GM23338 (cell line): Measurements from ENCODE around the gene MYO5C. TPM values are rescaled to one million over a fixed set of nuclear protein-coding genes. Genes with fewer than 3 reads are reported as not detected.

Experiments used
- ATAC-seq: fragments of 200-7000 bp; cut with Tn5 transposase; 3 replicates; pipeline ENCODE4 v1.9.1; 2020
- DNase-seq: peaks from one replicate; pipeline ENCODE4 v3.0.0-alpha.2; 2015; ENCODE audit warnings: low spot score
- H2AFZ ChIP-seq: fragments of 200-600 bp; sonication (generic); 2 replicates; pipeline ENCODE4 v1.8.0; 2016; ENCODE audit warnings: antibody characterized with exemption, mild to moderate bottlenecking, moderate library complexity
- H3F3A ChIP-seq: fragments of 200-600 bp; sonication (generic); replicated peaks from 2 replicates; pipeline ENCODE4 v1.8.0; 2017; ENCODE audit warnings: antibody characterized with exemption, mixed run types, low read depth
- H3K27ac ChIP-seq: fragments of 200-600 bp; sonication (generic); 2 replicates; pipeline ENCODE4 v1.6.1; 2016; ENCODE audit warnings: low read depth
- H3K27me3 ChIP-seq: fragments of 200-600 bp; sonication (generic); 2 replicates; pipeline ENCODE4 v1.8.0; 2016; ENCODE audit warnings: mild to moderate bottlenecking, mixed run types, moderate library complexity; ENCODE audit not compliant: insufficient read depth
- H3K36me3 ChIP-seq: fragments of 200-600 bp; sonication (generic); 2 replicates; pipeline ENCODE4 v1.8.0; 2016; ENCODE audit warnings: mild to moderate bottlenecking; ENCODE audit not compliant: insufficient read depth
- H3K4me1 ChIP-seq: fragments of 200-600 bp; sonication (generic); 2 replicates; pipeline ENCODE4 v1.8.0; 2016; ENCODE audit warnings: mild to moderate bottlenecking, moderate library complexity; ENCODE audit not compliant: insufficient read depth
- H3K4me2 ChIP-seq: fragments of 200-600 bp; sonication (generic); 2 replicates; pipeline ENCODE4 v1.7.1; 2017; ENCODE audit warnings: mixed run types
- H3K4me3 ChIP-seq: fragments of 200-600 bp; sonication (generic); 2 replicates; pipeline ENCODE4 v1.6.1; 2016; ENCODE audit warnings: mixed run types
- H3K79me2 ChIP-seq: fragments of 200-600 bp; sonication (generic); replicated peaks from 2 replicates; pipeline ENCODE4 v1.8.0; 2017; ENCODE audit warnings: mild to moderate bottlenecking; ENCODE audit not compliant: insufficient read depth
- H3K9me2 ChIP-seq: fragments of 200-600 bp; sonication (generic); 2 replicates; pipeline ENCODE4 v1.8.0; 2017; ENCODE audit not compliant: insufficient read depth
- H4K20me1 ChIP-seq: fragments of 200-600 bp; sonication (generic); replicated peaks from 2 replicates; pipeline ENCODE4 v1.8.0; 2017; ENCODE audit warnings: mild to moderate bottlenecking; ENCODE audit not compliant: insufficient read depth
- H3K27ac Mint-ChIP-seq: 2 replicates; pipeline ENCODE4 v1.8.0; 2020; ENCODE audit warnings: inconsistent platforms, mild to moderate bottlenecking, moderate library complexity, mixed read lengths
- H3K27me3 Mint-ChIP-seq: 3 replicates; pipeline ENCODE4 v1.8.0; 2022; ENCODE audit warnings: low read depth, mild to moderate bottlenecking, moderate library complexity, mixed read lengths, inconsistent platforms; ENCODE audit not compliant: insufficient read depth, poor library complexity
- H3K36me3 Mint-ChIP-seq: 3 replicates; pipeline ENCODE4 v1.8.0; 2021; ENCODE audit warnings: low read depth, mild to moderate bottlenecking, inconsistent platforms, moderate library complexity, mixed read lengths
- H3K4me1 Mint-ChIP-seq: 3 replicates; pipeline ENCODE4 v1.8.0; 2020; ENCODE audit warnings: mild to moderate bottlenecking, inconsistent platforms, mixed read lengths
- H3K4me3 Mint-ChIP-seq: 3 replicates; pipeline ENCODE4 v1.8.0; 2021; ENCODE audit warnings: moderate library complexity, mild to moderate bottlenecking, inconsistent platforms, mixed read lengths
- H3K9me3 Mint-ChIP-seq: 3 replicates; pipeline ENCODE4 v1.8.0; 2020; ENCODE audit warnings: moderate library complexity, mild to moderate bottlenecking, inconsistent platforms, mixed read lengths
- EZH2 ChIP-seq: fragments of 200-600 bp; sonication (generic); IDR thresholded peaks from one replicate; pipeline ENCODE4 v1.8.0; 2017; ENCODE audit warnings: antibody characterized with exemption, mild to moderate bottlenecking, low read depth; ENCODE audit not compliant: unreplicated experiment
- EZH2phosphoT487 ChIP-seq: fragments of 200-600 bp; sonication (generic); IDR thresholded peaks from one replicate; pipeline ENCODE4 v1.8.1; 2018; ENCODE audit warnings: antibody characterized with exemption; ENCODE audit not compliant: unreplicated experiment
- NANOG ChIP-seq: IDR thresholded peaks from 2 replicates; pipeline ENCODE4 v1.6.1; 2016; ENCODE audit warnings: antibody characterized with exemption, borderline replicate concordance
- POLR2AphosphoS5 ChIP-seq: IDR thresholded peaks from 2 replicates; pipeline ENCODE4 v1.6.1; 2016; ENCODE audit warnings: antibody characterized with exemption, low read depth
- STAT1 ChIP-seq: IDR thresholded peaks from one replicate; pipeline ENCODE4 v1.6.1; 2016; ENCODE audit warnings: antibody characterized with exemption; ENCODE audit not compliant: unreplicated experiment
- ZNF114 ChIP-seq: fragments of 250-450 bp; sonication (Bioruptor Pico); IDR thresholded peaks from 2 replicates; pipeline ENCODE4 v1.5.0; 2020; ENCODE audit warnings: mild to moderate bottlenecking, moderate library complexity
- polyA plus RNA-seq: library from polyadenylated mRNA; unstranded; fragments of >200 nt; fragmentation: Nextera tagmentation; extraction: Ambion mirVana; gene quantifications from 2 replicates; pipeline ENCODE4 v1.2.1, GENCODE V29; 2016
- total RNA-seq: library from RNA; depleted of rRNA; stranded (reverse); fragments of >200 nt; shearing (Covaris generic); gene quantifications from 2 replicates; pipeline ENCODE4 v1.2.3, GENCODE V29; 2014
- TF ChIP-seq, protein P1 (sequence below): IDR thresholded peaks from one replicate; pipeline ENCODE4 v1.6.1; 2018; ENCODE audit warnings: antibody characterized with exemption; ENCODE audit not compliant: unreplicated experiment
- TF ChIP-seq, protein P2 (sequence below), 2 experiments: fragments of 200-600 bp in 1 of 2; sonication (generic) in 1 of 2; conservative IDR thresholded peaks; 2 replicates each; pipeline versions ENCODE4 v1.5.1 to v1.6.1; 2016 to 2017; ENCODE audit warnings: antibody characterized with exemption in 2 of 2, low read depth in 2 of 2, mild to moderate bottlenecking in 2 of 2, moderate library complexity in 1 of 2
- TF ChIP-seq, protein P3 (sequence below): IDR thresholded peaks from 2 replicates; pipeline ENCODE4 v1.6.1; 2016; ENCODE audit warnings: antibody characterized with exemption
- TF ChIP-seq, protein P4 (sequence below): fragments of 250-450 bp; sonication (Bioruptor Pico); IDR thresholded peaks from 2 replicates; pipeline ENCODE4 v1.5.0; 2020; ENCODE audit warnings: mild to moderate bottlenecking, moderate library complexity

MYO5C gene
- total and polyA plus RNA-seq, 2 experiments from 2014 or later, result 7.9 to 28.8 TPM

DNA sequence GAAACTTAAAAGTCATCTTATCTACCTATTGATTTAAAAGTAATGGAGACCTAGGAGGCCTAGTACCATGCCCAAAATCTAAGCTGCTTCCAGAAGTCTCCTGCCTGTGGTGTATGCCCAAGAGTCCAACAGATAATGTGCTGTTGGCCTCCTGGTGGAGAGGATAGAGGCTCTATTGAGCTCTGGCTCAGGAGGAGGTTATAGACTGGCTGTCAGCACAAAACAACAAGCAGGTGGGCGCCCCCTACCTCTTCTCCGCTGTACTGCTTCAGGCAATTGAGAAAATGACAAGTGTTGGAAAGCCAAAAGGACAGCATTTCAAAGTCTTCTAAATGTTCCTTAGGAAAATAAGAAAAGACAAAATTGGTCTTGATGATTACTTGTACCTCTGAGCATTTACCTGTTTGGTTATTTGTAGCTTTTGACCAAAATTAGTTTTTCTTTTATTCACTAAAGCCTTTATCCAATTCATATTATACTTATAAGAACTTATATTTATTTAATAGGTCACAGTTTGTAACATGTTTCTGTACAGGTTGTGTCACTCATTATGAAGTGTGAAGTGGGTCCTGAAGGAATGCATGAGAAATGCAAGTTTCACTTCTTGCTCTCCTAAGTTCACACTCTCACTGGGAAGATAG lies 87.2 kb downstream of the MYO5C start:
- H4K20me1 ChIP-seq, result 0 out of 2 replicates have a peak, but pooled peaks cover 5% of the 10 kb centered on the region
- H3K27me3 ChIP-seq, result no peaks in the 10 kb centered on the region
- H3K4me2 ChIP-seq, result no peak overlapping the region
- peaks cover 4% of the 10 kb centered on the region for H3K27me3 Mint-ChIP-seq
- H3K9me2 ChIP-seq, result no peaks in the 10 kb centered on the region
- H3K4me1 ChIP-seq, result peaks cover 15% of the 10 kb centered on the region
- TF ChIP-seq, protein P1, sequence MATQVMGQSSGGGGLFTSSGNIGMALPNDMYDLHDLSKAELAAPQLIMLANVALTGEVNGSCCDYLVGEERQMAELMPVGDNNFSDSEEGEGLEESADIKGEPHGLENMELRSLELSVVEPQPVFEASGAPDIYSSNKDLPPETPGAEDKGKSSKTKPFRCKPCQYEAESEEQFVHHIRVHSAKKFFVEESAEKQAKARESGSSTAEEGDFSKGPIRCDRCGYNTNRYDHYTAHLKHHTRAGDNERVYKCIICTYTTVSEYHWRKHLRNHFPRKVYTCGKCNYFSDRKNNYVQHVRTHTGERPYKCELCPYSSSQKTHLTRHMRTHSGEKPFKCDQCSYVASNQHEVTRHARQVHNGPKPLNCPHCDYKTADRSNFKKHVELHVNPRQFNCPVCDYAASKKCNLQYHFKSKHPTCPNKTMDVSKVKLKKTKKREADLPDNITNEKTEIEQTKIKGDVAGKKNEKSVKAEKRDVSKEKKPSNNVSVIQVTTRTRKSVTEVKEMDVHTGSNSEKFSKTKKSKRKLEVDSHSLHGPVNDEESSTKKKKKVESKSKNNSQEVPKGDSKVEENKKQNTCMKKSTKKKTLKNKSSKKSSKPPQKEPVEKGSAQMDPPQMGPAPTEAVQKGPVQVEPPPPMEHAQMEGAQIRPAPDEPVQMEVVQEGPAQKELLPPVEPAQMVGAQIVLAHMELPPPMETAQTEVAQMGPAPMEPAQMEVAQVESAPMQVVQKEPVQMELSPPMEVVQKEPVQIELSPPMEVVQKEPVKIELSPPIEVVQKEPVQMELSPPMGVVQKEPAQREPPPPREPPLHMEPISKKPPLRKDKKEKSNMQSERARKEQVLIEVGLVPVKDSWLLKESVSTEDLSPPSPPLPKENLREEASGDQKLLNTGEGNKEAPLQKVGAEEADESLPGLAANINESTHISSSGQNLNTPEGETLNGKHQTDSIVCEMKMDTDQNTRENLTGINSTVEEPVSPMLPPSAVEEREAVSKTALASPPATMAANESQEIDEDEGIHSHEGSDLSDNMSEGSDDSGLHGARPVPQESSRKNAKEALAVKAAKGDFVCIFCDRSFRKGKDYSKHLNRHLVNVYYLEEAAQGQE, result no peak
- TF ChIP-seq, protein P2, sequence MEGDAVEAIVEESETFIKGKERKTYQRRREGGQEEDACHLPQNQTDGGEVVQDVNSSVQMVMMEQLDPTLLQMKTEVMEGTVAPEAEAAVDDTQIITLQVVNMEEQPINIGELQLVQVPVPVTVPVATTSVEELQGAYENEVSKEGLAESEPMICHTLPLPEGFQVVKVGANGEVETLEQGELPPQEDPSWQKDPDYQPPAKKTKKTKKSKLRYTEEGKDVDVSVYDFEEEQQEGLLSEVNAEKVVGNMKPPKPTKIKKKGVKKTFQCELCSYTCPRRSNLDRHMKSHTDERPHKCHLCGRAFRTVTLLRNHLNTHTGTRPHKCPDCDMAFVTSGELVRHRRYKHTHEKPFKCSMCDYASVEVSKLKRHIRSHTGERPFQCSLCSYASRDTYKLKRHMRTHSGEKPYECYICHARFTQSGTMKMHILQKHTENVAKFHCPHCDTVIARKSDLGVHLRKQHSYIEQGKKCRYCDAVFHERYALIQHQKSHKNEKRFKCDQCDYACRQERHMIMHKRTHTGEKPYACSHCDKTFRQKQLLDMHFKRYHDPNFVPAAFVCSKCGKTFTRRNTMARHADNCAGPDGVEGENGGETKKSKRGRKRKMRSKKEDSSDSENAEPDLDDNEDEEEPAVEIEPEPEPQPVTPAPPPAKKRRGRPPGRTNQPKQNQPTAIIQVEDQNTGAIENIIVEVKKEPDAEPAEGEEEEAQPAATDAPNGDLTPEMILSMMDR (conservative IDR thresholded peaks at IDR 0.05; ENCODE audit: low read depth in 2 of 2), result peak; percentile 87 to 97
- TF ChIP-seq ZNF114 (no peak), POLR2AphosphoS5 (no peak), EZH2phosphoT487 (no peak), EZH2 (no peak), NANOG (no peak), STAT1 (no peak)
- TF ChIP-seq, protein P3, sequence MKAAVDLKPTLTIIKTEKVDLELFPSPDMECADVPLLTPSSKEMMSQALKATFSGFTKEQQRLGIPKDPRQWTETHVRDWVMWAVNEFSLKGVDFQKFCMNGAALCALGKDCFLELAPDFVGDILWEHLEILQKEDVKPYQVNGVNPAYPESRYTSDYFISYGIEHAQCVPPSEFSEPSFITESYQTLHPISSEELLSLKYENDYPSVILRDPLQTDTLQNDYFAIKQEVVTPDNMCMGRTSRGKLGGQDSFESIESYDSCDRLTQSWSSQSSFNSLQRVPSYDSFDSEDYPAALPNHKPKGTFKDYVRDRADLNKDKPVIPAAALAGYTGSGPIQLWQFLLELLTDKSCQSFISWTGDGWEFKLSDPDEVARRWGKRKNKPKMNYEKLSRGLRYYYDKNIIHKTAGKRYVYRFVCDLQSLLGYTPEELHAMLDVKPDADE, result no peak
- TF ChIP-seq, protein P4, sequence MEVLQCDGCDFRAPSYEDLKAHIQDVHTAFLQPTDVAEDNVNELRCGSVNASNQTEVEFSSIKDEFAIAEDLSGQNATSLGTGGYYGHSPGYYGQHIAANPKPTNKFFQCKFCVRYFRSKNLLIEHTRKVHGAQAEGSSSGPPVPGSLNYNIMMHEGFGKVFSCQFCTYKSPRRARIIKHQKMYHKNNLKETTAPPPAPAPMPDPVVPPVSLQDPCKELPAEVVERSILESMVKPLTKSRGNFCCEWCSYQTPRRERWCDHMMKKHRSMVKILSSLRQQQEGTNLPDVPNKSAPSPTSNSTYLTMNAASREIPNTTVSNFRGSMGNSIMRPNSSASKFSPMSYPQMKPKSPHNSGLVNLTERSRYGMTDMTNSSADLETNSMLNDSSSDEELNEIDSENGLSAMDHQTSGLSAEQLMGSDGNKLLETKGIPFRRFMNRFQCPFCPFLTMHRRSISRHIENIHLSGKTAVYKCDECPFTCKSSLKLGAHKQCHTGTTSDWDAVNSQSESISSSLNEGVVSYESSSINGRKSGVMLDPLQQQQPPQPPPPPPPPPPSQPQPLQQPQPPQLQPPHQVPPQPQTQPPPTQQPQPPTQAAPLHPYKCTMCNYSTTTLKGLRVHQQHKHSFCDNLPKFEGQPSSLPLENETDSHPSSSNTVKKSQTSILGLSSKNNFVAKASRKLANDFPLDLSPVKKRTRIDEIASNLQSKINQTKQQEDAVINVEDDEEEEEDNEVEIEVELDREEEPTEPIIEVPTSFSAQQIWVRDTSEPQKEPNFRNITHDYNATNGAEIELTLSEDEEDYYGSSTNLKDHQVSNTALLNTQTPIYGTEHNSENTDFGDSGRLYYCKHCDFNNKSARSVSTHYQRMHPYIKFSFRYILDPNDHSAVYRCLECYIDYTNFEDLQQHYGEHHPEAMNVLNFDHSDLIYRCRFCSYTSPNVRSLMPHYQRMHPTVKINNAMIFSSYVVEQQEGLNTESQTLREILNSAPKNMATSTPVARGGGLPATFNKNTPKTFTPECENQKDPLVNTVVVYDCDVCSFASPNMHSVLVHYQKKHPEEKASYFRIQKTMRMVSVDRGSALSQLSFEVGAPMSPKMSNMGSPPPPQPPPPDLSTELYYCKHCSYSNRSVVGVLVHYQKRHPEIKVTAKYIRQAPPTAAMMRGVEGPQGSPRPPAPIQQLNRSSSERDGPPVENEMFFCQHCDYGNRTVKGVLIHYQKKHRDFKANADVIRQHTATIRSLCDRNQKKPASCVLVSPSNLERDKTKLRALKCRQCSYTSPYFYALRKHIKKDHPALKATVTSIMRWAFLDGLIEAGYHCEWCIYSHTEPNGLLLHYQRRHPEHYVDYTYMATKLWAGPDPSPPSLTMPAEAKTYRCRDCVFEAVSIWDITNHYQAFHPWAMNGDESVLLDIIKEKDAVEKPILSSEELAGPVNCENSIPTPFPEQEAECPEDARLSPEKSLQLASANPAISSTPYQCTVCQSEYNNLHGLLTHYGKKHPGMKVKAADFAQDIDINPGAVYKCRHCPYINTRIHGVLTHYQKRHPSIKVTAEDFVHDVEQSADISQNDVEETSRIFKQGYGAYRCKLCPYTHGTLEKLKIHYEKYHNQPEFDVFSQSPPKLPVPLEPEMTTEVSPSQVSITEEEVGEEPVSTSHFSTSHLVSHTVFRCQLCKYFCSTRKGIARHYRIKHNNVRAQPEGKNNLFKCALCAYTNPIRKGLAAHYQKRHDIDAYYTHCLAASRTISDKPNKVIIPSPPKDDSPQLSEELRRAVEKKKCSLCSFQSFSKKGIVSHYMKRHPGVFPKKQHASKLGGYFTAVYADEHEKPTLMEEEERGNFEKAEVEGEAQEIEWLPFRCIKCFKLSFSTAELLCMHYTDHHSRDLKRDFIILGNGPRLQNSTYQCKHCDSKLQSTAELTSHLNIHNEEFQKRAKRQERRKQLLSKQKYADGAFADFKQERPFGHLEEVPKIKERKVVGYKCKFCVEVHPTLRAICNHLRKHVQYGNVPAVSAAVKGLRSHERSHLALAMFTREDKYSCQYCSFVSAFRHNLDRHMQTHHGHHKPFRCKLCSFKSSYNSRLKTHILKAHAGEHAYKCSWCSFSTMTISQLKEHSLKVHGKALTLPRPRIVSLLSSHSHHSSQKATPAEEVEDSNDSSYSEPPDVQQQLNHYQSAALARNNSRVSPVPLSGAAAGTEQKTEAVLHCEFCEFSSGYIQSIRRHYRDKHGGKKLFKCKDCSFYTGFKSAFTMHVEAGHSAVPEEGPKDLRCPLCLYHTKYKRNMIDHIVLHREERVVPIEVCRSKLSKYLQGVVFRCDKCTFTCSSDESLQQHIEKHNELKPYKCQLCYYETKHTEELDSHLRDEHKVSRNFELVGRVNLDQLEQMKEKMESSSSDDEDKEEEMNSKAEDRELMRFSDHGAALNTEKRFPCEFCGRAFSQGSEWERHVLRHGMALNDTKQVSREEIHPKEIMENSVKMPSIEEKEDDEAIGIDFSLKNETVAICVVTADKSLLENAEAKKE, result peak; percentile 60; the same call in 1 of the 2 replicates
- H3K36me3 ChIP-seq, result peaks cover 7% of the 10 kb centered on the region; the same call in 1 of the 2 replicates
- no peak overlapping the region; the same call in 1 of the 2 replicates for H3K27ac ChIP-seq
- no peak overlapping the region for H3K27ac Mint-ChIP-seq
- ATAC-seq (peak; percentile 98), DNase-seq (peak; percentile 87)
- no peaks in the 10 kb centered on the region for H3K79me2 ChIP-seq
- H3K4me1 Mint-ChIP-seq, result peaks cover 8% of the 10 kb centered on the region
- H3K9me3 Mint-ChIP-seq, result no peaks in the 10 kb centered on the region; the same call in 2 of the 3 replicates
- H3F3A ChIP-seq, result no peaks in the 10 kb centered on the region
- H3K4me3 ChIP-seq, result no peak overlapping the region
- peaks cover 41% of the 10 kb centered on the region for H3K36me3 Mint-ChIP-seq
- no peak overlapping the region for H2AFZ ChIP-seq
- no peak overlapping the region for H3K4me3 Mint-ChIP-seq
